IMR-90 (cell line): Measurements from ENCODE around the gene PARP3. TPM values are rescaled to one million over a fixed set of nuclear protein-coding genes. Genes with fewer than 3 reads are reported as not detected.

Experiments used
- ATAC-seq: fragments of 200-7000 bp; cut with Tn5 transposase; 2 replicates; pipeline ENCODE4 v1.9.1; 2020; ENCODE audit warnings: low read depth, mild to moderate bottlenecking, moderate library complexity
- BruUV-seq: library from RNA; stranded (reverse); fragments of 400-500 nt; replicated peaks from 2 replicates; lab custom pipeline; 2021; lab: Mats Ljungman, UMichigan
- CTCF ChIA-PET: fragments of 300-600 bp; formaldehyde crosslinking; extraction: SDS; loops from one replicate; lab custom pipeline; 2021; ENCODE audit warnings: antibody characterized with exemption; lab: Yijun Ruan, JAX
- POLR2A ChIA-PET: fragments of 300-600 bp; sonication (Branson Sonifier 250); formaldehyde crosslinking; loops from one replicate; lab custom pipeline; 2022; ENCODE audit warnings: antibody characterized with exemption; ENCODE audit not compliant: unreplicated experiment; lab: Charles Lee
- DNase-seq: peaks from one replicate; pipeline ENCODE4 v3.0.0; 2013
- H2AFZ ChIP-seq: replicated peaks from 2 replicates; pipeline ENCODE3; 2013; ENCODE audit warnings: low read length, mild to moderate bottlenecking; ENCODE audit not compliant: poor library complexity
- H2AK5ac ChIP-seq: 2 replicates; pipeline ENCODE4 v1.6.1; 2013; ENCODE audit warnings: low read depth, low read length, inconsistent platforms
- H2AK9ac ChIP-seq: replicated peaks from 2 replicates; pipeline ENCODE3; 2013; ENCODE audit warnings: mild to moderate bottlenecking, low read depth, low read length, moderate library complexity; ENCODE audit not compliant: poor library complexity
- H2BK120ac ChIP-seq: 2 replicates; pipeline ENCODE4 v1.6.1; 2013; ENCODE audit warnings: low read depth, low read length, inconsistent platforms
- H2BK15ac ChIP-seq: 3 replicates; pipeline ENCODE4 v1.6.1; 2013; ENCODE audit warnings: low read depth, low read length, inconsistent platforms
- H2BK20ac ChIP-seq: 2 replicates; pipeline ENCODE4 v1.6.1; 2013; ENCODE audit warnings: low read depth, mild to moderate bottlenecking, inconsistent platforms, low read length, moderate library complexity
- H2BK5ac ChIP-seq: 2 replicates; pipeline ENCODE4 v1.6.1; 2013; ENCODE audit warnings: mild to moderate bottlenecking, low read depth, low read length, inconsistent platforms; ENCODE audit not compliant: poor library complexity, severe bottlenecking
- H3K14ac ChIP-seq: replicated peaks from 2 replicates; pipeline ENCODE4 v1.6.1; 2013; ENCODE audit warnings: low read depth, low read length, inconsistent platforms
- H3K18ac ChIP-seq: 2 replicates; pipeline ENCODE4 v1.6.1; 2013; ENCODE audit warnings: low read depth, low read length, control low read depth
- H3K23ac ChIP-seq: 2 replicates; pipeline ENCODE4 v1.6.1; 2013; ENCODE audit warnings: low read depth, low read length, inconsistent platforms
- H3K27ac ChIP-seq: 2 replicates; pipeline ENCODE4 v1.5.1; 2013; ENCODE audit warnings: mild to moderate bottlenecking, control low read depth, low read length; ENCODE audit not compliant: insufficient read depth
- H3K27me3 ChIP-seq: 2 replicates; pipeline ENCODE4 v1.6.1; 2013; ENCODE audit warnings: low read length; ENCODE audit not compliant: control insufficient read depth, insufficient read depth
- H3K36me3 ChIP-seq: 2 replicates; pipeline ENCODE4 v1.6.1; 2013; ENCODE audit warnings: low read length, mixed read lengths; ENCODE audit not compliant: control insufficient read depth, insufficient read depth
- H3K4ac ChIP-seq: 2 replicates; pipeline ENCODE4 v1.6.1; 2013; ENCODE audit warnings: low read depth, low read length, inconsistent platforms
- H3K4me1 ChIP-seq: 2 replicates; pipeline ENCODE4 v1.6.1; 2013; ENCODE audit warnings: low read length, mixed read lengths; ENCODE audit not compliant: control insufficient read depth, insufficient read depth
- H3K4me2 ChIP-seq: 2 replicates; pipeline ENCODE4 v1.6.1; 2013; ENCODE audit warnings: low read depth, mild to moderate bottlenecking, control low read depth, low read length, moderate library complexity
- H3K4me3 ChIP-seq: 2 replicates; pipeline ENCODE4 v1.5.1; 2013; ENCODE audit warnings: low read depth, mild to moderate bottlenecking, control low read depth, low read length, moderate library complexity; ENCODE audit not compliant: insufficient read depth
- H3K56ac ChIP-seq: 2 replicates; pipeline ENCODE4 v1.6.1; 2013; ENCODE audit warnings: low read length, inconsistent platforms; ENCODE audit not compliant: insufficient read depth; ENCODE audit errors: extremely low read depth
- H3K79me1 ChIP-seq, 2 experiments: 2 replicates each; pipeline ENCODE4 v1.6.1; 2013; ENCODE audit warnings: low read length in 2 of 2, inconsistent platforms in 1 of 2, low read depth in 1 of 2
- H3K9ac ChIP-seq: 2 replicates; pipeline ENCODE4 v1.6.1; 2013; ENCODE audit warnings: low read depth, low read length, control low read depth
- H3K9me1 ChIP-seq: 2 replicates; pipeline ENCODE4 v1.6.1; 2013; ENCODE audit warnings: low read length, inconsistent platforms; ENCODE audit not compliant: insufficient read depth
- H3K9me3 ChIP-seq: 2 replicates; pipeline ENCODE4 v1.6.1; 2013; ENCODE audit warnings: low read length; ENCODE audit not compliant: control insufficient read depth, insufficient read depth
- H4K20me1 ChIP-seq: 2 replicates; pipeline ENCODE4 v1.6.1; 2013; ENCODE audit warnings: low read length, inconsistent platforms; ENCODE audit not compliant: insufficient read depth
- H4K5ac ChIP-seq: 2 replicates; pipeline ENCODE4 v1.6.1; 2013; ENCODE audit warnings: mild to moderate bottlenecking, low read depth, low read length, control low read depth
- H4K8ac ChIP-seq, 2 experiments: 2 replicates each; pipeline ENCODE4 v1.6.1; 2013; ENCODE audit warnings: low read depth in 2 of 2, low read length in 2 of 2, control low read depth in 1 of 2, inconsistent platforms in 1 of 2
- H4K91ac ChIP-seq: 2 replicates; pipeline ENCODE4 v1.6.1; 2013; ENCODE audit warnings: low read depth, low read length, inconsistent platforms; ENCODE audit not compliant: insufficient read depth
- RAD21 ChIP-seq: IDR thresholded peaks from 2 replicates; pipeline ENCODE4 v1.6.1; 2012; ENCODE audit warnings: low read length, improper control_type of control experiment
- WGBS, 2 experiments: methylation state at CpG; one replicate each; pipeline versions ENCODE4 v1.1.5 to v1.1.7; 2013; ENCODE audit warnings: missing lambda C conversion rate in 2 of 2; ENCODE audit not compliant: insufficient read length in 1 of 2; ENCODE audit errors: extremely low coverage in 2 of 2; 5-methylcytosine and 5-hydroxymethylcytosine counted together
- dilution Hi-C: fragments of 300-500 bp; cut with HindIII; formaldehyde crosslinking; loops from one replicate; pipeline ENCODE4 v1.14.3; 2018; ENCODE audit warnings: low sequenced_read_pairs; ENCODE audit not compliant: unreplicated experiment
- in situ Hi-C: fragments of 300-500 bp; cut with MboI; formaldehyde crosslinking; loops from 3 replicates; pipeline ENCODE4 v1.14.3; 2019; ENCODE audit warnings: low sequenced_read_pairs, inconsistent platforms, mixed read lengths
- intact Hi-C: fragments of 100-400 bp; cut with micrococcal nuclease; formaldehyde crosslinking; loops from 2 replicates; pipeline ENCODE4 v1.10.0; 2022
- polyA plus RNA-seq, 3 experiments: library from polyadenylated mRNA; depleted of rRNA; stranded (reverse); fragments of >200 nt; gene quantifications; 2 replicates each; pipeline ENCODE4 v1.2.3, GENCODE V29; 2012; ENCODE audit warnings: low replicate concordance in 1 of 3
- total RNA-seq: library from RNA; depleted of rRNA; stranded (reverse); fragments of >200 nt; gene quantifications from 2 replicates; pipeline ENCODE4 v1.2.3, GENCODE V29; 2012

PARP3 gene
- total and polyA plus RNA-seq, 2 of the 4 experiments (the other 2 are of a cell fraction), result 16.3 to 22.0 TPM

DNA sequence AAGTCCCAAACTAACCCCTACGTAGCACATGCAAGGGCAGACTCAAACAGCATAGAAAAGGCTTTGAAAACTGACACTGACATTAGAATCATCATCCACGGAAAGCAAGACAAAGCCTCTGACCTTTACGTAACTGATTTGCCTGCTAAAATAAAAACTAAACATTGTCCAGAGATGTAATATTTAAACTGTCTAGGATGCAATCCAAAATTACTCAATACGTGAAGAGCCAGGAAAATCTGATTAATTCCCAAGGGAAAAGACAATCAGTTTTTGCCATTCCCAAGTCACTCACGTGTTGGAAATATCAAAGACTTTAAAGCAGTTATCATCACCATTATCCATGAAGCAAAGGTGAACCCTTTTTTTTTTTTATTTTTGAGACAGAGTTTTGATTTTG is 25.7 kb upstream of the PARP3 start:
- intact Hi-C loops (no loop called here), dilution Hi-C loops (no loop called here), in situ Hi-C loops (no loop called here)
- Histone ChIP-seq H2BK5ac (no peak overlapping the region), H2BK20ac (no peak overlapping the region), H3K4me3 (no peak overlapping the region), H2BK120ac (no peak overlapping the region), H2BK15ac (no peak overlapping the region), H3K79me1 (no peaks in the 10 kb centered on the region), H4K20me1 (no peaks in the 10 kb centered on the region), H3K4me2 (no peak overlapping the region), H3K23ac (no peak overlapping the region), H4K8ac (no peak overlapping the region), H2AK5ac (no peak overlapping the region), H3K9me1 (no peaks in the 10 kb centered on the region), H3K56ac (no peak overlapping the region), H3K18ac (no peak overlapping the region), H2AFZ (no peak overlapping the region), H4K91ac (no peak overlapping the region), H3K14ac (no peak overlapping the region), H3K4ac (no peak overlapping the region), H3K27me3 (no peaks in the 10 kb centered on the region), H4K5ac (no peak overlapping the region), H3K9me3 (no peaks in the 10 kb centered on the region), H3K4me1 (no peaks in the 10 kb centered on the region), H3K27ac (no peak overlapping the region), H3K36me3 (no peaks in the 10 kb centered on the region), H3K9ac (no peak overlapping the region), H2AK9ac (no peak overlapping the region)
- no TSS peak for BruUV-seq
- ChIA-PET CTCF (no interaction called here), POLR2A (no interaction called here)
- DNase-seq (no peak), ATAC-seq (no peak)
- WGBS, 2 experiments, result no CpG with 5 or more reads among the region's 5 CpGs
- TF ChIP-seq RAD21, result no peak
